Subcutaneous abdominal adipose tissue (tissue), 5 donors: ENCODE results near the gene OR5K4.

Experiments
- H3K27ac ChIP-seq: one replicate; pipeline ENCODE4 v1.7.0; 2013; ENCODE audit warnings: low read depth, mild to moderate bottlenecking, inconsistent platforms, low read length, moderate library complexity
- H3K27me3 ChIP-seq, 5 donors: one replicate each; pipeline ENCODE4 v1.7.0; 2013; ENCODE audit warnings: low read length in 5 of 5, inconsistent platforms in 1 of 5; ENCODE audit not compliant: control insufficient read depth in 5 of 5, insufficient read depth in 4 of 5
- H3K36me3 ChIP-seq, 5 donors: one replicate each; pipeline ENCODE4 v1.7.0; 2013; ENCODE audit warnings: low read length in 5 of 5; ENCODE audit not compliant: control insufficient read depth in 5 of 5, insufficient read depth in 5 of 5
- H3K4me1 ChIP-seq, 5 donors: one replicate each; pipeline ENCODE4 v1.7.0; 2013; ENCODE audit warnings: low read length in 5 of 5, mild to moderate bottlenecking in 3 of 5, moderate library complexity in 1 of 5; ENCODE audit not compliant: control insufficient read depth in 5 of 5, insufficient read depth in 5 of 5
- H3K4me3 ChIP-seq, 5 donors: one replicate each; pipeline ENCODE4 v1.7.0; 2013; ENCODE audit warnings: low read length in 5 of 5, low read depth in 1 of 5
- H3K9ac ChIP-seq, 5 donors: one replicate each; pipeline ENCODE4 v1.7.0; 2013; ENCODE audit warnings: low read length in 5 of 5, mild to moderate bottlenecking in 4 of 5, moderate library complexity in 3 of 5
- H3K9me3 ChIP-seq, 5 donors: one replicate each; pipeline ENCODE4 v1.7.0; 2013; ENCODE audit warnings: low read length in 5 of 5; ENCODE audit not compliant: control insufficient read depth in 5 of 5
- donor health status: healthy.
- donor health status: healthy.
- donor health status: healthy.
- donor health status: healthy.
- donor health status: healthy.

Gene OR5K4

GRCh38 chr3:98333989-98334606, 19.6 kb upstream of the OR5K4 start:
- Histone ChIP-seq H3K4me1 (no peaks in the 10 kb centered on the region), H3K27ac (no peak overlapping the region), H3K4me3 (no peak overlapping the region), H3K27me3 (peaks cover 0 to 3% (median 0%) of the 10 kb centered on the region in 5 donors), H3K36me3 (no peaks in the 10 kb centered on the region), H3K9ac (no peak overlapping the region), H3K9me3 (no peaks in the 10 kb centered on the region)

GRCh38 chr3:98339031-98339430, 14.6 kb upstream of the OR5K4 start:
- H3K36me3 ChIP-seq = no peaks in the 10 kb centered on the region
- H3K27me3 ChIP-seq = peaks cover 0 to 3% (median 0%) of the 10 kb centered on the region in 5 donors
- no peaks in the 10 kb centered on the region for H3K9me3 ChIP-seq
- no peak overlapping the region for H3K27ac ChIP-seq
- H3K4me1 ChIP-seq = no peaks in the 10 kb centered on the region
- no peak overlapping the region for H3K9ac ChIP-seq
- H3K4me3 ChIP-seq = no peak overlapping the region

- Histone ChIP-seq H3K9ac (no peak overlapping the region), H3K4me1 (no peaks in the 10 kb centered on the region), H3K27ac (no peak overlapping the region), H3K4me3 (no peak overlapping the region), H3K36me3 (no peaks in the 10 kb centered on the region), H3K27me3 (no peaks in the 10 kb centered on the region), H3K9me3 (no peaks in the 10 kb centered on the region)
These were observed 11.9 kb upstream of the OR5K4 start for GRCh38 chr3:98341758-98342157.

- Histone ChIP-seq H3K27ac (no peak overlapping the region), H3K4me3 (no peak overlapping the region), H3K27me3 (no peaks in the 10 kb centered on the region), H3K4me1 (no peaks in the 10 kb centered on the region), H3K36me3 (no peaks in the 10 kb centered on the region), H3K9me3 (no peaks in the 10 kb centered on the region), H3K9ac (no peak overlapping the region)
These were observed 9.8 kb upstream of the OR5K4 start for GRCh38 chr3:98343647-98344507.

GRCh38 chr3:98350082-98350481, 3.6 kb upstream of the OR5K4 start:
- Histone ChIP-seq H3K4me1 (no peaks in the 10 kb centered on the region), H3K9ac (no peak overlapping the region), H3K4me3 (no peak overlapping the region), H3K9me3 (no peaks in the 10 kb centered on the region), H3K27ac (no peak overlapping the region), H3K27me3 (no peaks in the 10 kb centered on the region), H3K36me3 (no peaks in the 10 kb centered on the region)

GRCh38 chr3:98359250-98359649, 5.6 kb downstream of the OR5K4 start:
- peaks cover 2 to 18% (median 10%) of the 10 kb centered on the region in 5 donors for H3K9me3 ChIP-seq
- H3K36me3 ChIP-seq = no peaks in the 10 kb centered on the region
- H3K27me3 ChIP-seq = no peaks in the 10 kb centered on the region
- no peak overlapping the region for H3K4me3 ChIP-seq
- no peak overlapping the region for H3K27ac ChIP-seq
- H3K4me1 ChIP-seq = no peaks in the 10 kb centered on the region
- H3K9ac ChIP-seq = no peak overlapping the region

GRCh38 chr3:98359993-98360675, 6.5 kb downstream of the OR5K4 start:
- no peak overlapping the region for H3K9ac ChIP-seq
- no peaks in the 10 kb centered on the region for H3K27me3 ChIP-seq
- H3K4me1 ChIP-seq = no peaks in the 10 kb centered on the region
- H3K36me3 ChIP-seq = no peaks in the 10 kb centered on the region
- H3K9me3 ChIP-seq = peaks cover 2 to 20% (median 10%) of the 10 kb centered on the region in 5 donors
- no peak overlapping the region for H3K4me3 ChIP-seq
- no peak overlapping the region for H3K27ac ChIP-seq

GRCh38 chr3:98360681-98361080, 7.0 kb downstream of the OR5K4 start:
- Histone ChIP-seq H3K9me3 (peaks cover 2 to 20% (median 10%) of the 10 kb centered on the region in 5 donors), H3K27me3 (no peaks in the 10 kb centered on the region), H3K36me3 (no peaks in the 10 kb centered on the region), H3K9ac (no peak overlapping the region), H3K27ac (no peak overlapping the region), H3K4me1 (no peaks in the 10 kb centered on the region), H3K4me3 (no peak overlapping the region)

- Histone ChIP-seq H3K9me3 (peaks cover 2 to 20% (median 10%) of the 10 kb centered on the region in 5 donors), H3K27ac (no peak overlapping the region), H3K9ac (no peak overlapping the region), H3K4me3 (no peak overlapping the region), H3K4me1 (no peaks in the 10 kb centered on the region), H3K36me3 (no peaks in the 10 kb centered on the region), H3K27me3 (no peaks in the 10 kb centered on the region)
These were observed 7.6 kb downstream of the OR5K4 start for GRCh38 chr3:98361289-98361688.
